Glutamatergic neuron (in vitro differentiated cells): Measurements from ENCODE around the gene PRICKLE2. TPM values are rescaled to one million over a fixed set of nuclear protein-coding genes. Genes with fewer than 3 reads are reported as not detected.
"Not testable (repeated sequence)": the region's sequence is repeated elsewhere in the genome, so short reads cannot be mapped to it uniquely, and the experiment has no call there.

Experiments
- DNase-seq: peaks from one replicate; pipeline ENCODE4 v3.0.0; 2022
- H3K27ac Mint-ChIP-seq: one replicate; pipeline ENCODE4 v1.8.0; 2020; ENCODE audit warnings: mild to moderate bottlenecking, mixed read lengths, inconsistent platforms; ENCODE audit not compliant: unreplicated experiment
- H3K27me3 Mint-ChIP-seq: one replicate; pipeline ENCODE4 v1.8.0; 2020; ENCODE audit warnings: mild to moderate bottlenecking, moderate library complexity, mixed read lengths, inconsistent platforms; ENCODE audit not compliant: unreplicated experiment
- H3K36me3 Mint-ChIP-seq: one replicate; pipeline ENCODE4 v1.8.0; 2020; ENCODE audit warnings: mild to moderate bottlenecking, mixed read lengths, inconsistent platforms; ENCODE audit not compliant: unreplicated experiment
- H3K4me1 Mint-ChIP-seq: one replicate; pipeline ENCODE4 v1.8.0; 2020; ENCODE audit warnings: mild to moderate bottlenecking, low read depth, mixed read lengths, inconsistent platforms; ENCODE audit not compliant: unreplicated experiment
- H3K4me3 Mint-ChIP-seq: one replicate; pipeline ENCODE4 v1.8.0; 2020; ENCODE audit warnings: mild to moderate bottlenecking, mixed read lengths, inconsistent platforms; ENCODE audit not compliant: unreplicated experiment
- H3K9me3 Mint-ChIP-seq: one replicate; pipeline ENCODE4 v1.8.0; 2020; ENCODE audit warnings: mild to moderate bottlenecking, moderate library complexity, mixed read lengths, inconsistent platforms; ENCODE audit not compliant: unreplicated experiment
- total RNA-seq: library from RNA; stranded (reverse); fragmentation: NEBNext Ultra II Directional; extraction: Animal tissue kit (Norgen Biotek cat#: 25700); gene quantifications from one replicate; pipeline ENCODE4 v1.2.1, GENCODE V29; 2021; ENCODE audit not compliant: unreplicated experiment
- TF ChIP-seq, protein P1 (sequence below): fragments of 200-600 bp; sonication (generic); IDR thresholded peaks from one replicate; pipeline ENCODE4 v1.5.0; 2021; ENCODE audit not compliant: partially characterized antibody, unreplicated experiment

The PRICKLE2 gene
- total RNA-seq, 1 donor from 2014 or later, result 18.9 TPM

- no peak for DNase-seq
- TF ChIP-seq, protein P1, sequence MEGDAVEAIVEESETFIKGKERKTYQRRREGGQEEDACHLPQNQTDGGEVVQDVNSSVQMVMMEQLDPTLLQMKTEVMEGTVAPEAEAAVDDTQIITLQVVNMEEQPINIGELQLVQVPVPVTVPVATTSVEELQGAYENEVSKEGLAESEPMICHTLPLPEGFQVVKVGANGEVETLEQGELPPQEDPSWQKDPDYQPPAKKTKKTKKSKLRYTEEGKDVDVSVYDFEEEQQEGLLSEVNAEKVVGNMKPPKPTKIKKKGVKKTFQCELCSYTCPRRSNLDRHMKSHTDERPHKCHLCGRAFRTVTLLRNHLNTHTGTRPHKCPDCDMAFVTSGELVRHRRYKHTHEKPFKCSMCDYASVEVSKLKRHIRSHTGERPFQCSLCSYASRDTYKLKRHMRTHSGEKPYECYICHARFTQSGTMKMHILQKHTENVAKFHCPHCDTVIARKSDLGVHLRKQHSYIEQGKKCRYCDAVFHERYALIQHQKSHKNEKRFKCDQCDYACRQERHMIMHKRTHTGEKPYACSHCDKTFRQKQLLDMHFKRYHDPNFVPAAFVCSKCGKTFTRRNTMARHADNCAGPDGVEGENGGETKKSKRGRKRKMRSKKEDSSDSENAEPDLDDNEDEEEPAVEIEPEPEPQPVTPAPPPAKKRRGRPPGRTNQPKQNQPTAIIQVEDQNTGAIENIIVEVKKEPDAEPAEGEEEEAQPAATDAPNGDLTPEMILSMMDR, result no peak
- Mint-ChIP-seq H3K27me3 (peaks cover 3% of the 10 kb centered on the region), H3K27ac (no peak overlapping the region), H3K36me3 (no peaks in the 10 kb centered on the region), H3K4me1 (peaks cover 7% of the 10 kb centered on the region), H3K4me3 (no peak overlapping the region), H3K9me3 (peaks cover 2% of the 10 kb centered on the region)
Observed at GRCh38 chr3:64094713-64095079, 130.6 kb downstream of the PRICKLE2 start.

GRCh38 chr3:64093825-64094712, 131.2 kb downstream of the PRICKLE2 start:
- TF ChIP-seq, protein P1, result no peak
- Mint-ChIP-seq H3K27ac (no peak overlapping the region), H3K27me3 (peaks cover 3% of the 10 kb centered on the region), H3K9me3 (peaks cover 2% of the 10 kb centered on the region), H3K36me3 (no peaks in the 10 kb centered on the region), H3K4me1 (peaks cover 7% of the 10 kb centered on the region), H3K4me3 (no peak overlapping the region)
- no peak for DNase-seq

DNA sequence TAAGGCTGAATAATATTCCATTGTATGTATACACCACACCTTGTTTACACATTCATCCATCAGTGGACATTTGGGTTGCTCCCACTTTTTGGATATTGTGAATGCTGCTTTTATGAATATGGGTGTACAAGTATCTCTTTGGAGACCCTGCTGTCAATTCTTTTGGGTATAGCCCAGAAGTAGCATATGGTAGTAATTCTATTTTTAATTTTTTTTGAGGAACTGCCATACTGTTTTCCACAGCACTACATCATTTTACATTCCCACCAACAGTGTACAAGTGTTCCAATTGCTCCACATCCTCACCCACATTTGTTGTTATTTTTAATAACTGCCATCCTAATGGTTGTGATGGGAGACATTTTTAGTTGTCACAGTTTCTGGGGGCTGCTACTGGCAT, 132.1 kb downstream of the PRICKLE2 start:
- TF ChIP-seq, protein P1, result no peak
- H3K27me3 Mint-ChIP-seq, result peaks cover 3% of the 10 kb centered on the region
- peaks cover 2% of the 10 kb centered on the region for H3K9me3 Mint-ChIP-seq
- no peak for DNase-seq
- no peaks in the 10 kb centered on the region for H3K36me3 Mint-ChIP-seq
- H3K27ac Mint-ChIP-seq, result no peak overlapping the region
- peaks cover 5% of the 10 kb centered on the region for H3K4me1 Mint-ChIP-seq
- no peak overlapping the region for H3K4me3 Mint-ChIP-seq

DNA sequence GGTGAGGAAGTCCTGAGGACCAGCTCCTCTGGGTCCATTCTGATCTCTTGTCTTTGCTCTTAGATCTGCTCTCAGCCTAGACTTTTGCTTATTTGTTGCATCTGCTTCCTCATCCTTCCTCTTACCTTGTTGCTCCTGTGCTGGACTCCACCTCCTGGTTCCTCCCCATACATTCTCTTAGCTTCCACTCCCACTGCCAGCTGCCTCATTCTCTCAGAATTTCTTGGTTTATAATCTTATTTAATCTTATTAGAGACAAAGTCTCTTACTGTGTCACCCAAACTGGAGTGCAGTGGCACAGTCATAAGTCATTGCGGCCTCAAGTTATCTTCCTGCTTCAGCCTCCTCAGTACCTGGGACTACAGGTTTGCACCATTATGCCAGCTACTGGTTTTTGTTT, 133.8 kb downstream of the PRICKLE2 start:
- DNase-seq, result no peak
- Mint-ChIP-seq H3K4me1 (peaks cover 7% of the 10 kb centered on the region), H3K9me3 (peaks cover 2% of the 10 kb centered on the region), H3K27me3 (no peaks in the 10 kb centered on the region), H3K27ac (no peak overlapping the region), H3K36me3 (no peaks in the 10 kb centered on the region), H3K4me3 (no peak overlapping the region)
- TF ChIP-seq, protein P1, result no peak

GRCh38 chr3:64089386-64089785, 135.9 kb downstream of the PRICKLE2 start:
- not testable (repeated sequence) for H3K4me3 Mint-ChIP-seq, H3K9me3 Mint-ChIP-seq, H3K36me3 Mint-ChIP-seq, H3K27me3 Mint-ChIP-seq, DNase-seq, H3K27ac Mint-ChIP-seq
- H3K4me1 Mint-ChIP-seq, result peaks cover 15% of the 10 kb centered on the region
